SK-N-SH (cell line): ENCODE data around the gene TMEM209. TPM values are rescaled to one million over a fixed set of nuclear protein-coding genes. Genes with fewer than 3 reads are reported as not detected.
"Not testable (repeated sequence)": the region's sequence is repeated elsewhere in the genome, so short reads cannot be mapped to it uniquely, and the experiment has no call there.

Experiments used
- CTCF ChIA-PET: fragments of 300-600, 350-600 bp; formaldehyde crosslinking; extraction: SDS; loops from one replicate; lab custom pipeline; 2021; lab: Yijun Ruan, JAX
- POLR2A ChIA-PET: fragments of 350-600 bp; sonication (Branson Sonifier 250); formaldehyde crosslinking; extraction: SDS; loops from one replicate; lab custom pipeline; 2020; ENCODE audit warnings: antibody characterized with exemption, inconsistent platforms; lab: Yijun Ruan, JAX
- DNase-seq: peaks from one replicate; pipeline ENCODE4 v3.0.0; 2012
- H2AFZ ChIP-seq: fragments of 200-600 bp; sonication (generic); 2 replicates; pipeline ENCODE4 v1.8.1; 2016; ENCODE audit warnings: antibody characterized with exemption, mild to moderate bottlenecking, low read depth
- H3F3A ChIP-seq: fragments of 200-600 bp; sonication (generic); replicated peaks from 2 replicates; pipeline ENCODE3; 2016; ENCODE audit warnings: antibody characterized with exemption, mild to moderate bottlenecking; ENCODE audit not compliant: insufficient read depth
- H3K27ac ChIP-seq, 2 experiments: fragments of 200-500 bp in 1 of 2; fragments of 200-600 bp in 1 of 2; sonication (Bioruptor generic) in 1 of 2; sonication (generic), shearing (Covaris generic) in 1 of 2; 2 replicates each; pipeline versions ENCODE4 v1.5.1 to v1.6.1; 2014 to 2016; ENCODE audit warnings: low read depth in 2 of 2, inconsistent platforms in 1 of 2, low read length in 1 of 2, mild to moderate bottlenecking in 1 of 2, mixed read lengths in 1 of 2
- H3K27me3 ChIP-seq: fragments of 200-600 bp; sonication (generic), shearing (Covaris generic); 2 replicates; pipeline ENCODE4 v1.6.1; 2016; ENCODE audit warnings: mixed run types; ENCODE audit not compliant: insufficient read depth
- H3K36me3 ChIP-seq, 2 experiments: fragments of 200-500 bp in 1 of 2; fragments of 200-600 bp in 1 of 2; sonication (Bioruptor generic) in 1 of 2; sonication (generic) in 1 of 2; replicated peaks in 1 of 2; 2 replicates each; pipeline versions ENCODE3 to v1.5.1; 2014 to 2016; ENCODE audit warnings: low read length in 1 of 2, mild to moderate bottlenecking in 1 of 2; ENCODE audit not compliant: insufficient read depth in 2 of 2, control insufficient read depth in 1 of 2
- H3K4me1 ChIP-seq, 2 experiments: fragments of 200-500 bp in 1 of 2; fragments of 200-600 bp in 1 of 2; sonication (Bioruptor generic) in 1 of 2; sonication (generic), shearing (Covaris generic) in 1 of 2; 2 replicates each; pipeline versions ENCODE4 v1.5.1 to v1.6.1; 2014 to 2016; ENCODE audit warnings: low read depth in 1 of 2, low read length in 1 of 2, mixed run types in 1 of 2; ENCODE audit not compliant: insufficient read depth in 2 of 2, control insufficient read depth in 1 of 2
- H3K4me2 ChIP-seq: fragments of 200-600 bp; sonication (generic), shearing (Covaris generic); 2 replicates; pipeline ENCODE4 v1.6.1; 2017; ENCODE audit warnings: mixed run types
- H3K4me3 ChIP-seq, 2 experiments: fragments of 200-500 bp in 1 of 2; fragments of 200-600 bp in 1 of 2; sonication (Bioruptor generic) in 1 of 2; sonication (generic), shearing (Covaris generic) in 1 of 2; 2 replicates each; pipeline versions ENCODE4 v1.5.1 to v1.8.1; 2014 to 2016; ENCODE audit warnings: low read depth in 2 of 2, inconsistent platforms in 1 of 2, low read length in 1 of 2, mild to moderate bottlenecking in 1 of 2, mixed read lengths in 1 of 2, moderate library complexity in 1 of 2
- H3K79me2 ChIP-seq: fragments of 200-600 bp; sonication (generic); 2 replicates; pipeline ENCODE4 v1.8.1; 2017; ENCODE audit warnings: mild to moderate bottlenecking; ENCODE audit not compliant: insufficient read depth
- H3K9ac ChIP-seq: fragments of 200-600 bp; sonication (generic); 2 replicates; pipeline ENCODE4 v1.6.1; 2017; ENCODE audit warnings: mixed run types
- H3K9me2 ChIP-seq: fragments of 200-600 bp; sonication (generic); 2 replicates; pipeline ENCODE4 v1.6.1; 2017; ENCODE audit warnings: mixed run types
- H3K9me3 ChIP-seq: fragments of 200-600 bp; sonication (generic); 2 replicates; pipeline ENCODE4 v1.6.1; 2017; ENCODE audit warnings: mixed run types, mild to moderate bottlenecking, moderate library complexity
- H4K20me1 ChIP-seq: fragments of 200-600 bp; sonication (generic); 2 replicates; pipeline ENCODE4 v1.6.1; 2017; ENCODE audit warnings: mild to moderate bottlenecking, mixed run types; ENCODE audit not compliant: insufficient read depth
- FOXJ3 ChIP-seq: sonication (generic); formaldehyde crosslinking; IDR thresholded peaks from 2 replicates; pipeline ENCODE4 v1.5.1; 2020; ENCODE audit warnings: mild to moderate bottlenecking, missing genetic modification reagents
- FOXM1 ChIP-seq: IDR thresholded peaks from 2 replicates; pipeline ENCODE4 v1.4.0; 2012; ENCODE audit warnings: low read depth, mild to moderate bottlenecking
- GABPA ChIP-seq: IDR thresholded peaks from 2 replicates; pipeline ENCODE4 v1.4.0; 2012; ENCODE audit warnings: low read depth, mild to moderate bottlenecking
- MXI1 ChIP-seq: IDR thresholded peaks from 2 replicates; pipeline ENCODE4 v1.6.1; 2012; ENCODE audit warnings: mild to moderate bottlenecking, low read depth, low read length, improper control_type of control experiment
- NFIC ChIP-seq: IDR thresholded peaks from 2 replicates; pipeline ENCODE4 v1.4.0; 2012; ENCODE audit warnings: borderline replicate concordance
- POLR2AphosphoS5 ChIP-seq: IDR thresholded peaks from 2 replicates; pipeline ENCODE4 v1.6.1; 2012; ENCODE audit warnings: low read depth, low read length
- RAD21 ChIP-seq: IDR thresholded peaks from 2 replicates; pipeline ENCODE4 v1.6.1; 2012; ENCODE audit warnings: mild to moderate bottlenecking, low read length
- RFX5 ChIP-seq: IDR thresholded peaks from 2 replicates; pipeline ENCODE4 v1.6.1; 2012; ENCODE audit warnings: mild to moderate bottlenecking, improper control_type of control experiment, low read length
- TAF1 ChIP-seq: IDR thresholded peaks from 2 replicates; pipeline ENCODE4 v1.6.1; 2012; ENCODE audit warnings: low read depth, mild to moderate bottlenecking, low read length, moderate library complexity, borderline replicate concordance
- TEAD4 ChIP-seq: IDR thresholded peaks from 2 replicates; pipeline ENCODE4 v1.4.0; 2012; ENCODE audit warnings: mild to moderate bottlenecking, borderline replicate concordance; ENCODE audit not compliant: insufficient read depth
- WGBS: methylation state at CpG from one replicate; pipeline ENCODE4 v1.1.6; 2017; ENCODE audit warnings: low lambda C conversion rate; 5-methylcytosine and 5-hydroxymethylcytosine counted together
- polyA plus RNA-seq, 3 experiments: library from polyadenylated mRNA; depleted of rRNA; stranded (reverse); fragments of >200 nt; gene quantifications; 2 replicates each; pipeline ENCODE4 v1.2.3, GENCODE V29; 2012
- TF ChIP-seq, protein P1 (sequence below): IDR thresholded peaks from 2 replicates; pipeline ENCODE4 v1.4.0; 2012; ENCODE audit warnings: low read depth, borderline replicate concordance

The TMEM209 gene
- polyA plus RNA-seq, 1 of the 3 experiments (the other 2 are of a cell fraction): 14.9 TPM

DNA sequence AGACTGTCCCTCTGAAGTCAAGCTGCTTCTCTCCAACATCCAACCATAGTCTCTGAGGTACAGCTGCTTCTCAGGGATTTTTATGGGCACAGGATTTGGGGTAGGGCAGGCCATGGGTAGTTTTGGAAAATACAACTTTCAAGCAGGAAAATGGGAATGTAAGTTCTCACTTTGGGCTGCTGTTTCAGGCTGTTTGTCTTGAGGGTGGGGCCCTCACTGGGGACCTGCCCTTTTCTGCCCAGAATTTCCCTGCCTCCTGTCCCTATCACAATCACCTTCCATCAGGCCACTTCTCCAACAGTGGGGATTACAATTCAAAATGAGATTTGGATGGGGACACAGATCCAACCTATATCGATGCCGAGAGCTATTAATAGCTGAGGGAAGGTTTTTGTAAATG, 27.0 kb upstream of the TMEM209 start:
- Histone ChIP-seq H3K79me2 (no peaks in the 10 kb centered on the region), H3K27me3 (no peaks in the 10 kb centered on the region), H3K9me2 (no peaks in the 10 kb centered on the region), H2AFZ (no peak overlapping the region), H3K4me2 (no peak overlapping the region), H3F3A (no peaks in the 10 kb centered on the region), H3K4me1 (peaks cover 0 to 11% of the 10 kb centered on the region in 2 experiments; a peak in 2 of 4 replicates), H3K9ac (no peak overlapping the region), H3K36me3 (no peaks in the 10 kb centered on the region), H4K20me1 (no peaks in the 10 kb centered on the region), H3K4me3 (no peak overlapping the region), H3K9me3 (no peaks in the 10 kb centered on the region), H3K27ac (no peak overlapping the region)
- ChIA-PET POLR2A (no interaction called here), CTCF (interaction anchor here (1.2 kb wide), 1 partner anchor 10 kb away, joined by 3 read pairs; no protein-coding TSS in a partner anchor)
- DNase-seq: no peak
- 93% methylated on average over 2 of the region's 2 CpGs for WGBS
- TF ChIP-seq POLR2AphosphoS5 (no peak), TEAD4 (no peak), FOXM1 (no peak), NFIC (no peak), GABPA (no peak), TAF1 (no peak)
- TF ChIP-seq, all 33 proteins: peak for 0

DNA sequence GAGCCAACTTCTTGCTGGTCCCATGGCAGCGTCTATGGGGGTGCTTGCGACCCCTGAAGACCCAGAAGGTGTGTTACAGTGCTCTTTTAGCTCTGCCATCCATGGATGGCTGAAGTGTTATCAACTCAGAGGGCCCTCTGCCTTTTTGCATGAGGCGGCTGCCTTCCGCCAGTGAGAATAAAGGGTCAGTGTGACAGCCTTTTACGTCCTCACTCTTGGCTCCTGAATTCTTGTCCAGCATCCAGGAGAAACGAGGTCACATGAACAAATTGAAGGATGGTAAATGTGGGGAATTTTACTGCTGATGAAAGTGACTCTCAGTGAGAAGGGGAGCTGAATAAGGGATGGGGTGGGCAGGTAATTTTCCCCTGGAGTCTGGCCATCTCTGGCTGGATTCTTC, 26.6 kb upstream of the TMEM209 start:
- no peaks in the 10 kb centered on the region for H3K9me3 ChIP-seq
- 66% methylated on average over 6 of the region's 6 CpGs for WGBS
- H3K4me3 ChIP-seq: no peak overlapping the region
- H3K79me2 ChIP-seq: no peaks in the 10 kb centered on the region
- POLR2A ChIA-PET: no interaction called here
- no peak overlapping the region for H3K9ac ChIP-seq
- no peak for DNase-seq
- H3K9me2 ChIP-seq: no peaks in the 10 kb centered on the region
- no peak overlapping the region for H3K4me2 ChIP-seq
- TF ChIP-seq RAD21 (no peak), RFX5 (no peak), MXI1 (no peak), FOXJ3 (CRISPR knock-in tag) (no peak)
- TF ChIP-seq, protein P1, sequence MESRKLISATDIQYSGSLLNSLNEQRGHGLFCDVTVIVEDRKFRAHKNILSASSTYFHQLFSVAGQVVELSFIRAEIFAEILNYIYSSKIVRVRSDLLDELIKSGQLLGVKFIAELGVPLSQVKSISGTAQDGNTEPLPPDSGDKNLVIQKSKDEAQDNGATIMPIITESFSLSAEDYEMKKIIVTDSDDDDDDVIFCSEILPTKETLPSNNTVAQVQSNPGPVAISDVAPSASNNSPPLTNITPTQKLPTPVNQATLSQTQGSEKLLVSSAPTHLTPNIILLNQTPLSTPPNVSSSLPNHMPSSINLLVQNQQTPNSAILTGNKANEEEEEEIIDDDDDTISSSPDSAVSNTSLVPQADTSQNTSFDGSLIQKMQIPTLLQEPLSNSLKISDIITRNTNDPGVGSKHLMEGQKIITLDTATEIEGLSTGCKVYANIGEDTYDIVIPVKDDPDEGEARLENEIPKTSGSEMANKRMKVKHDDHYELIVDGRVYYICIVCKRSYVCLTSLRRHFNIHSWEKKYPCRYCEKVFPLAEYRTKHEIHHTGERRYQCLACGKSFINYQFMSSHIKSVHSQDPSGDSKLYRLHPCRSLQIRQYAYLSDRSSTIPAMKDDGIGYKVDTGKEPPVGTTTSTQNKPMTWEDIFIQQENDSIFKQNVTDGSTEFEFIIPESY: no peak
- H4K20me1 ChIP-seq: no peaks in the 10 kb centered on the region
- H3K36me3 ChIP-seq: no peaks in the 10 kb centered on the region
- H3K4me1 ChIP-seq: peaks cover 0 to 11% of the 10 kb centered on the region in 2 experiments; a peak in 2 of 4 replicates
- CTCF ChIA-PET: interaction anchor here (1.2 kb wide), 1 partner anchor 10 kb away, joined by 3 read pairs; no protein-coding TSS in a partner anchor
- no peak overlapping the region for H2AFZ ChIP-seq
- H3F3A ChIP-seq: no peaks in the 10 kb centered on the region
- H3K27ac ChIP-seq: no peak overlapping the region
- no peaks in the 10 kb centered on the region for H3K27me3 ChIP-seq

DNA sequence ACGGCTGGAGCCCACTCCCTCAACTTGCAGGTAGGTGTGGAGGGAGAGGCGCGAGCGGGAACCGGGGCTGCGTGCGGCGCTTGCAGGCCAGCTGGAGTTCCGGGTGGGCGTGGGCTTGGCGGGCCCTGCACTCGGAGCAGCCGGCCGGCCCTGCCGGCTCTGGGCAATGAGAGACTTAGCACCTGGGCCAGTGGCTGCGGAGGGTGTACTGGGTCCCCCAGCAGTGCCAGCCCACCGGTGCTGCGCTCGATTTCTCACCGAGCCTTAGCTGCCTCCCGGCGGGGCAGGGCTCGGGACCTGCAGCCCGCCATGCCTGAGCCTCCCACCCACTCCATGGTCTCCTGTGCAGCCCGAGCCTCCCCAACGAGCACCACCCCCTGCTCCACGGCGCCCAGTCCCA, 24.8 kb upstream of the TMEM209 start:
- H3K4me3 ChIP-seq, H3K9me3 ChIP-seq, H2AFZ ChIP-seq, H3F3A ChIP-seq, H3K27me3 ChIP-seq, H3K36me3 ChIP-seq, H3K27ac ChIP-seq, H3K79me2 ChIP-seq, H3K9me2 ChIP-seq, H4K20me1 ChIP-seq, DNase-seq, H3K9ac ChIP-seq, H3K4me2 ChIP-seq, POLR2A ChIA-PET: not testable (repeated sequence)
- WGBS: 89% methylated on average over 18 of the region's 28 CpGs
- peaks cover 0 to 11% of the 10 kb centered on the region in 2 experiments; a peak in 2 of 4 replicates for H3K4me1 ChIP-seq
- CTCF ChIA-PET: interaction anchor here (1.2 to 1.5 kb wide), 2 partner anchors 11 to 492 kb away, joined by 4 read pairs; no protein-coding TSS in a partner anchor
